ENCODE results near the gene BRI3. TPM values are rescaled to one million over a fixed set of nuclear protein-coding genes. Genes with fewer than 3 reads are reported as not detected.
"Not testable (repeated sequence)": the region's sequence is repeated elsewhere in the genome, so short reads cannot be mapped to it uniquely, and the experiment has no call there.

BRI3 gene
- total RNA-seq, 1 donor from 2014 or later = 13.3 TPM

DNA sequence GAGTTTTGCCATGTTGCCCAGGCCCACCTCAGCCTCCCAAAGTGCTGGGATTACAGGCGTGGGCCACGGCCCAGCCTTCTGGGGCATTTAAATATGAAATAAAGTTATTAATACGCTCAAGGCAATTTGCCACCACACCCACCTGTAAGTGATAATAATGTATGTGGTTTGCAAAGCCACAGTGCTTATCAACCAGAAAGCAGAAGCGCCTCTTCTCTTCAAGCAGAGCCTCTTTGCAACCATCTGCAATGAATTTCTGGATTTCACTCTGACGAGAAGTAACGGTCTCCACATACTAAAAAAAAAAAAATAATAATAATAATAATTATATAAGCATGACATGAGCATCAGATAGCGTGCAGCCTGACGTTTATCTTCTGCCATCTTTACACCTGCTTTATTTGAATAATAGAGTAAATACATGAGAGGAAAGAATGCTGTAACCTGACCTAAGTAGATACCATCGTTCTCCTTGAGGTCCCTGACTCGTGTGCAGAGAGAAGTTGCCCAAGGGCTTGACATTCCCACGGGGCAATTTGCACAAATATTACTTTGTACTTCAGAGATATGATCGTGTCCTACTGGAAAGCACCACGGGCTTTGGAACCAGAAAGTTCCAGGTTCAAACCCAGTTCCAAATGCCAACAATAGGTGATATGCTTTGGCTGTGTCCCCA lies 34.0 kb downstream of the BRI3 start:
- DNase-seq = no peak

- DNase-seq = not testable (repeated sequence)
Observed at GRCh38 chr7:98315994-98316527, 34.6 kb downstream of the BRI3 start.

GRCh38 chr7:98317366-98318040 lies 36.0 kb downstream of the BRI3 start:
- DNase-seq = no peak

DNA sequence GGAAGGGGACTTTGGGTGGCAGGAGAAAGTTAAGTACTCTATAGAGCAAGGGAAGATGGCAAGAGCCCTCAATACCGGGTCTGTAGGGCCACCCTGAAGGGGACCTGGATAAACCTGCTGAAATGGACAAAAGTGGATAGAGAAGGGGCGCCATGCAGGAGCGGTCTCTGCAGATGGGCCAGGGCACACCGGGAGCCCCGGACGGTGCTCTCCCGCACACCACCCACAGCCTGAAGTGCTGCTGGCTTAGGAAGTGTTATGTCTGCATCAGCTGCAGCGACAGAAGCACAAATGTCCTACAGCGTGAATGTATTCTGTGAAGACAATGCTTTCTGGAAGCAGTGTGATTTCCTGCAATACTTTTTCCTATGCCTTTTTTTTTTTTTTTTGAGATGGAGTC lies 37.7 kb downstream of the BRI3 start:
- DNase-seq = no peak

DNA sequence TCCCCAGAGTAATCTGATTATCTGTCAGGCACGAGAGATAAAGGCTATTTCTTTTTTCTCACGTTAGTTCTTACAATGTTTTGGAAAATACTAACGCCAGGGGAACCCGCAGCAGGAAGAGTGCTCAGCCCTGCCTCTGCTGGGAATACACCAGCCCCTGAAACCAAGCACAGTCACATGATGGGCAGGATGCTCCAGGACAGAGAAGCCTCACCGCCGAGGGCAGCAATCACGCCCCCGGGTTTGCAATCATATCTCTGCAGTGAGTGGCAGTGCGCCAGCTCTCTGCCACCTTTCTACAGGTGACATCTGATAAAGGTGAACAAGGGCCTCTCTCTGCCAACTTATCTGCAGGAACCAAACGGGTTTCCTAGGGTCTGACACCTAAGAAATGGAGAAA lies 39.8 kb downstream of the BRI3 start:
- DNase-seq = no peak

GRCh38 chr7:98322331-98323270 lies 41.1 kb downstream of the BRI3 start:
- DNase-seq = peak; percentile 41

GRCh38 chr7:98323597-98324322 lies 42.3 kb downstream of the BRI3 start:
- peak; percentile 60 for DNase-seq

DNA sequence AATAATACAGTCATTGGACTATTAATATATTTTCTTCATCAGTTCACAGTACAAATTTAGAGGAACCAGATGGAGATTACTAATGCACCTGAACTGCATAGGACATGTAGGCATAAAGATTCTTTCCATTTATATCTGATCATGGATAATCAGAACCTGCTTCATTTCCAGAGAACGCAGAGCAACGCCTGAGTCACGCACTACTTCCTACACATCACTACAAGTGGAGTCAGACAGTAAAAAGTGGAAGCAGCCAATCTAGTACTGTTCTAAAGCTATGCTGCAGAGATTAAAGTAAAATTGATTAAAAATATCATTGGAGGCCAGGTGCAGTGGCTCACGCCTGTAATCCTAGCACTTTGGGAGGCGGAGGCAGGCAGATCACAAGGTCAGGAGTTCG lies 43.3 kb downstream of the BRI3 start:
- no peak for DNase-seq

DNA sequence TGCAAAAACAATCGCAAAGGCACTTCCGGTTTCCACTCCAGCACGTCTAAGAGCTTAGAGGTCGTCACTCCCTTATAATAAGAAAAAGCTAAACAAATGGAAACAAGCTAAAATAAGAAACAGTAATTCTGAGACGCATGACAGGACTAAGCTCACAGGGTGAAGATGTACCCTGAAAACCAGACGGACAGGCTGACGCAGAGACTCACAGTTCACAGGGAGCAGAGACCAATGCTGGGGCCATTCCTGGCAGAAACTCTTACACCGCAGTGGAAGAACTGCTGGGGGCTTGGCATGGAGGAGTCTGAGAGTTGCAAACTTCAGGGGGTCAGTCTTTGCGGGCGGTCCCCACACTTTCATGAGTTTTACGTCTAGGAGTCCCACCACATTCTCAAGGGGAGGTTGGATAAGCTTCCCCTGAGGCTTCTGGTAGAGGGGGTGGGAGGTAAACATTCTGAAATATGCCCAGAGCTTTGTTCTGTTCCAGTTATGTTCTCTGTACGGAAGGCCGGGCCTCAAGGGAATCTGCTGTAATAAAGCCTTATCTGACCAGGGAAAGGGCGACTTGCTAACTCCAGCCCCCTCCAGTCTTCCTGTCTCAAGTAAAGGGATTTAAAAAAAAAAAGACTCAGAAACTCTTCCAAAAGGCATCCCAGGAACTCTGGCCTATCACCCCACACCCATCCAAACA lies 47.8 kb downstream of the BRI3 start:
- no peak for DNase-seq

DNA sequence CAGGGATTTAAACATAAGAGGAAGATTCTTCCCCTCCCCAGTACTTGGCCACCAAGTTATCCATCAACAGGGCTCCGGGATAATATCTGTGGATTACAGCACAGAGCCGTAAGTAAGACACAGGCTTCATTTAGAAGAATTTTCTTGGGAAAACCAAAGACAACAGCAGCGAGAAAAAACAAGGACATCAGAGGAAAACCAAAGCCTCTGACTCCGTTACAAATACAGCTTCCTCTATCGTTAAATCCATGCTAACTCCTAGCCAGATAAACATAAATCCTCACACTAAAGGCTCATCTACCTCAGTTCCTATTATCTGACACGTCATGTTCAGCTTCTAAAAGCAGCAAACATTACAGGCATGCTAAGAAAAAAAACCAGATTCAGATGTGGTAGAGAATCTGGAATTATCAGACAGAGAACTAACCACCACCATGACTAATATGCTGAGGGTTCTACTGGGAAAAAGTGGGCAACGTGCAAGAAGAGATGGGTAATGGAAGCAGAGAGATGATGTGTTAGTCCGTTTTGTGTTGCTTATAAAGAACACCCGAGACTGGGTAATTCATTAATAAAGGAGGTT lies 48.4 kb downstream of the BRI3 start:
- DNase-seq = no peak

DNA sequence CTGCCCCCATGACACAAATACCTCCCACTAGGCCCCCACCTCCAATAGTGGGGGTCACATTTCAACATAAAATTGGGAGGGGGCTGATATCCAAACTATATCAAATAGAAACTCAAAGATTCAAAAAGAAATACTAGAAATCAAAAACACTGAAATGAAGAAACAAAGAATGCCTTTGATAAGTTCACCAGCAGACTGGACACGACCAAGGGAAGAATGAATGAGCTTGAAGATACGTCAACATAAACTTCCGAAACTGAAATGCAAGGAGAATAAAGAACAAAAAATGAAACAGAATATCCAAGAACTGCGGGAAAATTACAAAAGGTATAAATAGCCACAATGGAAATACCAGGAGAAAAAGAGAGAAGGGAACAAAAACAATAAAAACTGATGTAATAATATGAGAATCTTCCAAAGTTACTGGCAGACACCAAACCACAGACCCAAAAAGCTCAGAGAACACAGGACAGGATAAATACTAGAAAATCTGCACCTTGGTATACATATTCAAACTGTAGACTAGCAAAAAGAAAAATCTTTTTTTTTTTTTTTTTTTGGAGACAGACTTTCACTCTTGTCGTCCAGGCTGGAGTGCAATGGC lies 49.5 kb downstream of the BRI3 start:
- DNase-seq = no peak

DNA sequence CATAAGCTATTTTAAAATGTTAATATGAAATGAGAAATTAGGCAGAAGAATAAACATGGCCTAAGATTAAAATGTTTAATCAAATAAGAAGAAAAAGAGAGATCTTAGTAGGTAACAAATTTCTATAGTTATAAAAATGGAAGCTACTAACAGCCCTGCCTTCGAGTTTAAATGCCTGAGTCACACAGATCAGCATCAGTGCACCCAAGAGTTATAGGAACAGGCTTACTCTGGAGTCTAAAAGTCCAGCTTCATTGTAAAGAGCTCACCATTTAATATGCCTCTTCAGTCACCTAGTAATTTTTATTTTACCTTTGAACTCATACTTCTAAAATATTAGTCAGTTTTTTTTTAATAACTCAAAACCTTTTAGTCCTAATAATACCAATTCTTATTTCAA lies 52.6 kb downstream of the BRI3 start:
- no peak for DNase-seq

DNA sequence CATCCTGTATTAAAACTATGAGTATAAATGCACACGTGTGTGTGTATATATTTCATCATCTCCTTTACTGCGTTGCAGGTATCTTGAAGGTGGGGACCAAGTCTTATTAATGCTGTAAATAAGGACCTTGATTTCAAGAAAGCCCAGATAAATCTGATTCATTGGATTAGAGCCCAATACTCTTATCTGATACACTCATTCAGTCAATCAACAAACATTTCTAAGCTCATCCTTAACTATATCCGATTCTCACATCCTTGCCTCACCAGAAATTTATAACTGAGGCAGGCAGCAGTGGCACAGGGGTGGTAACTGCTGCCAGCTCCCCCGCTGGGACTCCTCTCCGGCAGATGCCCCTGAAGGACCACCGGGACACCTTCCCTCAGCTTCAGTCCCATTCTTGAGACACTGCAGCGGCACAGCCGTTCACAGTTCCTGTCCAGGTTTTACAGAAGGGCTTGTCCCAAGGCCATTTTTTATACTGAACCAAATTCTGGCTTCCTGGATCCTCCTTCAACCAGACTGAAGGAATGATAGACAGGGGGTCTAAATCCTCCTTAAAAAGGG lies 54.0 kb downstream of the BRI3 start:
- no peak for DNase-seq

DNA sequence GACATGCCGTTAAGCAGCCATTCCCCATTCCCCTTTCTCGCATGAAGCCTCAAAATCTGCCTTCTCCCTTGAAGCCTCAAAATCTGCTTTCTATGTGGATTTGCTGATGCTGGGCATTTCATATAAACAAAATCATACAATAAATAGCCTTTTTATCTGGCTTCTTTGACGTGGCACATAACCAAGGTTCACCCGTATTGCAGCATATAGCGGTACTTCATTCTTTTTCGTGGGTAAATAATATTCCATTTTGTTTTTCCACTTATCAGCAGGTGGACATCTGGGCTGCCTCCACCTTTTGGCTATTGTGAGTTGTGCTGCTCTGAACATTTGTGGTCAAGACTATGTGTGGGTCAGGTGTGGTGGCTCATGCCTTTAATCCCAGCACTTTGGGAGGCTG lies 57.0 kb downstream of the BRI3 start:
- no peak for DNase-seq

GRCh38 chr7:98339043-98339442 lies 57.6 kb downstream of the BRI3 start:
- no peak for DNase-seq

DNA sequence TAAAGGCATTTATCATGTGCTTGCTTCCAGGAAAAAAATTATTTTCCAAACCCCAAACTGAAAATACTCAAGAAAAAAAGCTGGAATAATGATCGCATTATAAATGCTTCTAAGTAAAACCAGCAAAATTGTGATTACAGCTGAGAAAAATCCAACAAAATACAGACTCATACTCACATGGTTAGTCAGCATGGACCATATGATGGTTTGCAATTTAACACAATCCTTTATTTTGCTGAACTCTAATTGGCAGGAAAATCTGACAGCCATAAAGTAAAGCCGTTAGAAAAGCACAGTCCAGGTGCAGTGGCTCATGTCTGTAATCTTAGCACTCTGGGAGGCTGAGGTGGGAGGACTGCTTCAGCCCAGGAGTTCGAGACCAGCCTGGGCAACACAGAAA lies 59.6 kb downstream of the BRI3 start:
- DNase-seq = no peak

All from tongue (tissue), 2 donors.